H1 (cell line): ENCODE results near the gene MYLK. TPM values are rescaled to one million over a fixed set of nuclear protein-coding genes. Genes with fewer than 3 reads are reported as not detected.

Experiments used
- CTCF ChIA-PET: fragments of 300-600 bp; sonication (Branson Sonifier 250); formaldehyde crosslinking; loops from one replicate; lab custom pipeline; 2021; ENCODE audit not compliant: partially characterized antibody; lab: Charles Lee
- POLR2A ChIA-PET: fragments of 300-600 bp; sonication (Branson Sonifier 250); formaldehyde crosslinking; loops from one replicate; lab custom pipeline; 2021; ENCODE audit warnings: inconsistent platforms; ENCODE audit not compliant: partially characterized antibody; lab: Charles Lee
- DNase-seq, 2 experiments: peaks; one replicate each; pipeline versions ENCODE4 v3.0.0 to v3.0.0-alpha.2; 2010 to 2022; ENCODE audit warnings: low spot score in 2 of 2, low read depth in 1 of 2, mixed read lengths in 1 of 2
- FAIRE-seq: peaks from 2 replicates; lab custom pipeline; 2011; peaks lifted over from hg19 to GRCh38; lab: Jason Lieb, UNC
- H2AFZ ChIP-seq: 2 replicates; pipeline ENCODE4 v1.8.1; 2012; ENCODE audit warnings: low read length, inconsistent platforms
- H2AK5ac ChIP-seq: 2 replicates; pipeline ENCODE4 v1.6.1; 2013; ENCODE audit warnings: low read depth, low read length
- H2BK120ac ChIP-seq: replicated peaks from 2 replicates; pipeline ENCODE3; 2013; ENCODE audit warnings: low read depth, low read length, inconsistent platforms
- H2BK12ac ChIP-seq: 2 replicates; pipeline ENCODE4 v1.6.1; 2013; ENCODE audit warnings: low read depth, low read length
- H2BK15ac ChIP-seq: 2 replicates; pipeline ENCODE4 v1.6.1; 2013; ENCODE audit warnings: low read length
- H2BK20ac ChIP-seq: 2 replicates; pipeline ENCODE4 v1.6.1; 2013; ENCODE audit warnings: low read length
- H2BK5ac ChIP-seq: 2 replicates; pipeline ENCODE4 v1.6.1; 2013; ENCODE audit warnings: low read depth, low read length
- H3K14ac ChIP-seq: 2 replicates; pipeline ENCODE4 v1.6.1; 2013; ENCODE audit warnings: inconsistent platforms; ENCODE audit not compliant: insufficient read length
- H3K18ac ChIP-seq: 2 replicates; pipeline ENCODE4 v1.6.1; 2013; ENCODE audit warnings: low read length; ENCODE audit errors: extremely low read depth
- H3K23ac ChIP-seq: 2 replicates; pipeline ENCODE4 v1.6.1; 2013; ENCODE audit warnings: inconsistent platforms; ENCODE audit not compliant: insufficient read length
- H3K23me2 ChIP-seq: 2 replicates; pipeline ENCODE4 v1.6.1; 2013; ENCODE audit warnings: low read depth, low read length
- H3K27ac ChIP-seq: 2 replicates; pipeline ENCODE4 v1.6.1; 2011; ENCODE audit warnings: low read depth, low read length, inconsistent platforms
- H3K27me3 ChIP-seq, 4 experiments: replicated peaks in 1 of 4; 1 replicate in 1 of 4; 2 replicates in 3 of 4; pipeline versions ENCODE4 v1.6.1 to v1.8.1; 2011 to 2013; ENCODE audit warnings: low read length in 3 of 4, mild to moderate bottlenecking in 3 of 4, inconsistent platforms in 2 of 4, mixed read lengths in 2 of 4, moderate library complexity in 1 of 4; ENCODE audit not compliant: control insufficient read depth in 3 of 4, insufficient read depth in 3 of 4; ENCODE audit errors: extremely low read depth in 1 of 4
- H3K36me3 ChIP-seq, 4 experiments: 2 replicates each; pipeline versions ENCODE4 v1.6.1 to v1.8.1; 2011 to 2013; ENCODE audit warnings: mild to moderate bottlenecking in 4 of 4, low read length in 3 of 4, moderate library complexity in 2 of 4, control low read depth in 1 of 4, inconsistent platforms in 1 of 4; ENCODE audit not compliant: insufficient read depth in 4 of 4, control insufficient read depth in 2 of 4
- H3K4ac ChIP-seq: replicated peaks from 2 replicates; pipeline ENCODE3; 2013; ENCODE audit warnings: low read length, low read depth, mixed read lengths, inconsistent platforms; ENCODE audit not compliant: insufficient read length
- H3K4me1 ChIP-seq, 4 experiments: replicated peaks in 1 of 4; 1 replicate in 1 of 4; 2 replicates in 3 of 4; pipeline versions ENCODE4 v1.6.1 to v1.8.1; 2011 to 2013; ENCODE audit warnings: low read length in 3 of 4, inconsistent platforms in 2 of 4, mixed read lengths in 1 of 4; ENCODE audit not compliant: insufficient read depth in 4 of 4, control insufficient read depth in 3 of 4
- H3K4me2 ChIP-seq, 2 experiments: 2 replicates each; pipeline versions ENCODE4 v1.6.1 to v1.8.1; 2011 to 2013; ENCODE audit warnings: low read depth in 2 of 2, low read length in 2 of 2, control low read depth in 1 of 2, inconsistent platforms in 1 of 2, mild to moderate bottlenecking in 1 of 2; ENCODE audit not compliant: insufficient read depth in 1 of 2
- H3K4me3 ChIP-seq, 4 experiments: fragments of 200-600, 300-600 bp in 1 of 4; sonication (generic), shearing (Covaris generic), sonication (Bioruptor Twin) in 1 of 4; 2 replicates each; pipeline versions ENCODE4 v1.5.1 to v1.8.1; 2011 to 2016; ENCODE audit warnings: low read length in 4 of 4, low read depth in 3 of 4, control low read depth in 2 of 4, inconsistent platforms in 2 of 4, mild to moderate bottlenecking in 2 of 4, mixed read lengths in 1 of 4, moderate library complexity in 1 of 4; ENCODE audit not compliant: insufficient read depth in 2 of 4; ENCODE audit errors: extremely low read depth in 1 of 4
- H3K56ac ChIP-seq: replicated peaks from 2 replicates; pipeline ENCODE3; 2013; ENCODE audit warnings: low read depth, mild to moderate bottlenecking, mixed read lengths, low read length, inconsistent platforms; ENCODE audit not compliant: insufficient read length
- H3K79me1 ChIP-seq: 2 replicates; pipeline ENCODE4 v1.6.1; 2013; ENCODE audit warnings: low read depth, low read length, control low read depth
- H3K79me2 ChIP-seq, 2 experiments: 2 replicates each; pipeline versions ENCODE4 v1.6.1 to v1.8.1; 2012 to 2013; ENCODE audit warnings: low read length in 2 of 2, mild to moderate bottlenecking in 2 of 2, inconsistent platforms in 1 of 2; ENCODE audit not compliant: insufficient read depth in 2 of 2, control insufficient read depth in 1 of 2
- H3K9ac ChIP-seq, 4 experiments: replicated peaks in 1 of 4; 1 replicate in 1 of 4; 2 replicates in 3 of 4; pipeline versions ENCODE4 v1.6.1 to v1.8.1; 2011 to 2013; ENCODE audit warnings: low read depth in 3 of 4, low read length in 3 of 4, control low read depth in 2 of 4, mild to moderate bottlenecking in 2 of 4, moderate library complexity in 2 of 4, inconsistent platforms in 1 of 4; ENCODE audit errors: extremely low read depth in 1 of 4
- H3K9me3 ChIP-seq, 2 experiments: 2 replicates each; pipeline versions ENCODE4 v1.6.1 to v1.8.1; 2012 to 2013; ENCODE audit warnings: mild to moderate bottlenecking in 2 of 2, moderate library complexity in 2 of 2, control low read depth in 1 of 2, inconsistent platforms in 1 of 2, low read depth in 1 of 2, low read length in 1 of 2, mixed read lengths in 1 of 2; ENCODE audit not compliant: insufficient read depth in 2 of 2
- H4K20me1 ChIP-seq, 2 experiments: replicated peaks in 1 of 2; 2 replicates each; pipeline versions ENCODE3 to v1.8.1; 2011 to 2013; ENCODE audit warnings: inconsistent platforms in 2 of 2, low read length in 2 of 2, mild to moderate bottlenecking in 1 of 2; ENCODE audit not compliant: insufficient read depth in 2 of 2, control insufficient read depth in 1 of 2
- H4K5ac ChIP-seq: 2 replicates; pipeline ENCODE4 v1.6.1; 2013; ENCODE audit warnings: low read length, low read depth, mixed read lengths, inconsistent platforms; ENCODE audit not compliant: insufficient read length
- H4K8ac ChIP-seq: 2 replicates; pipeline ENCODE4 v1.8.0; 2013; ENCODE audit warnings: mild to moderate bottlenecking, moderate library complexity, low read length, inconsistent platforms; ENCODE audit not compliant: insufficient read depth; ENCODE audit errors: extremely low read depth
- H4K91ac ChIP-seq: replicated peaks from 2 replicates; pipeline ENCODE3; 2013; ENCODE audit warnings: low read length, mixed read lengths, inconsistent platforms; ENCODE audit not compliant: insufficient read length
- CHD1 ChIP-seq: IDR thresholded peaks from 2 replicates; pipeline ENCODE4 v1.6.1; 2012; ENCODE audit warnings: low read depth, low read length, improper control_type of control experiment
- EZH2 ChIP-seq: fragments of 200-600 bp; sonication (generic); IDR thresholded peaks from 2 replicates; pipeline ENCODE4 v1.7.1; 2012; ENCODE audit warnings: low read depth, mild to moderate bottlenecking, moderate library complexity, low read length, inconsistent platforms; ENCODE audit not compliant: severe bottlenecking
- GABPA ChIP-seq: IDR thresholded peaks from 2 replicates; pipeline ENCODE4 v1.6.1; 2011; ENCODE audit warnings: mild to moderate bottlenecking, low read length, moderate library complexity, borderline replicate concordance; ENCODE audit not compliant: insufficient read depth
- SUZ12 ChIP-seq: fragments of 200-600 bp; sonication (generic); IDR thresholded peaks from 2 replicates; pipeline ENCODE4 v1.6.1; 2012; ENCODE audit warnings: mild to moderate bottlenecking, inconsistent platforms, low read length, moderate library complexity, mixed read lengths
- ZNF274 ChIP-seq: IDR thresholded peaks from 2 replicates; pipeline ENCODE4 v1.7.0; 2012; ENCODE audit warnings: low read length, borderline replicate concordance; ENCODE audit errors: extremely low read depth
- WGBS, 2 experiments: shearing (Covaris generic) in 1 of 2; methylation state at CpG; one replicate each; pipeline versions ENCODE4 v1.1.6 to v1.1.7; 2013 to 2015; ENCODE audit warnings: low lambda C conversion rate in 2 of 2, mixed read lengths in 2 of 2, inconsistent platforms in 1 of 2, low coverage in 1 of 2, missing lambda C conversion rate in 1 of 2; ENCODE audit not compliant: insufficient replicate concordance in 2 of 2, insufficient coverage in 1 of 2, insufficient read length in 1 of 2; ENCODE audit errors: extremely low coverage in 1 of 2, missing lambda C conversion rate in 1 of 2; 5-methylcytosine and 5-hydroxymethylcytosine counted together
- polyA plus RNA-seq, 7 experiments: library from polyadenylated mRNA; depleted of rRNA in 3 of 7; stranded (reverse) in 5 of 7; unstranded in 2 of 7; fragments of >200 nt in 5 of 7; fragments of 200-250 nt in 2 of 7; gene quantifications; 1 replicate in 5 of 7; 2 replicates in 1 of 7; 4 replicates in 1 of 7; pipeline versions ENCODE4 v1.2.1 to v1.2.3, GENCODE V29; 2011 to 2013; ENCODE audit warnings: missing spikeins in 2 of 7, mixed read lengths in 2 of 7
- total RNA-seq: library from RNA; stranded (reverse); fragmentation: NEBNext Ultra II Directional; extraction: Animal tissue kit (Norgen Biotek cat#: 25700); gene quantifications from 2 replicates; pipeline ENCODE4 v1.2.1, GENCODE V29; 2021

MYLK gene
- total and polyA plus RNA-seq, 2 of the 8 experiments (the other 6 are each of a cell fraction or from before 2014, with no cell fraction given) = 11.6 to 21.3 TPM

GRCh38 chr3:123762805-123763204 lies 121.3 kb downstream of the MYLK start:
- Histone ChIP-seq H3K23me2 (0 out of 2 replicates have a peak, but pooled peaks cover 2% of the 10 kb centered on the region), H3K4me2 (no peak overlapping the region), H2BK5ac (no peak overlapping the region), H3K18ac (no peak overlapping the region), H4K5ac (no peak overlapping the region), H3K14ac (no peak overlapping the region), H3K4ac (no peak overlapping the region), H3K36me3 (no peaks in the 10 kb centered on the region; a peak in 1 of 8 replicates), H2AFZ (no peak overlapping the region), H3K9ac (no peak overlapping the region), H2AK5ac (no peak overlapping the region), H3K27ac (no peak overlapping the region), H3K79me2 (no peaks in the 10 kb centered on the region), H2BK120ac (no peak overlapping the region), H2BK20ac (no peak overlapping the region), H3K56ac (no peak overlapping the region), H3K4me1 (peaks cover 0 to 11% (median 1%) of the 10 kb centered on the region in 4 experiments; a peak in 3 of 7 replicates), H3K79me1 (peaks cover 2% of the 10 kb centered on the region), H4K91ac (no peak overlapping the region), H3K23ac (no peak overlapping the region), H3K4me3 (no peak overlapping the region)
- FAIRE-seq (no peak), DNase-seq (no peak)
- 86% methylated on average over 2 of the region's 2 CpGs; no CpG with 5 or more reads in 1 of the 2 experiments for WGBS, 2 experiments
- ChIA-PET POLR2A (no interaction called here), CTCF (no interaction called here)
- TF ChIP-seq CHD1 (no peak), EZH2 (no peak), ZNF274 (no peak), GABPA (no peak), SUZ12 (no peak)
- TF ChIP-seq, all 59 proteins: peak for 0
- H4K8ac ChIP-seq = no peak overlapping the region
- no peaks in the 10 kb centered on the region; a peak in 1 of 7 replicates for H3K27me3 ChIP-seq
- H2BK12ac ChIP-seq = no peak overlapping the region
- no peak overlapping the region for H2BK15ac ChIP-seq
- H3K9me3 ChIP-seq = no peaks in the 10 kb centered on the region
- no peaks in the 10 kb centered on the region for H4K20me1 ChIP-seq
